Measurements from ENCODE around the gene CFAP100.

CFAP100 gene

GRCh38 chr3:126424039-126424717 is 29.5 kb downstream of the CFAP100 start:
- DNase-seq, result no peak

GRCh38 chr3:126424751-126425150 is 30.0 kb downstream of the CFAP100 start:
- DNase-seq, result no peak

GRCh38 chr3:126431103-126431534 is 36.4 kb downstream of the CFAP100 start:
- DNase-seq, result no peak

- DNase-seq, result no peak
Observed at GRCh38 chr3:126432361-126433104, 37.8 kb downstream of the CFAP100 start.

GRCh38 chr3:126433105-126433430 is 38.4 kb downstream of the CFAP100 start:
- no peak for DNase-seq

GRCh38 chr3:126433496-126434263 is 39.0 kb downstream of the CFAP100 start:
- DNase-seq, result no peak

GRCh38 chr3:126434264-126434590 is 39.5 kb downstream of the CFAP100 start:
- DNase-seq, result no peak

- no peak for DNase-seq
Observed at GRCh38 chr3:126434931-126435411, 40.3 kb downstream of the CFAP100 start.

- DNase-seq, result no peak
Observed at GRCh38 chr3:126435456-126436315, 41.0 kb downstream of the CFAP100 start.

- no peak for DNase-seq
Observed at GRCh38 chr3:126436826-126437717, 42.4 kb downstream of the CFAP100 start.

- DNase-seq, result no peak
Observed at GRCh38 chr3:126438186-126438585, 43.5 kb downstream of the CFAP100 start.

- no peak for DNase-seq
Observed at GRCh38 chr3:126438746-126439145, 44.0 kb downstream of the CFAP100 start.

GRCh38 chr3:126439346-126439967 is 44.7 kb downstream of the CFAP100 start:
- DNase-seq, result no peak

- no peak for DNase-seq
Observed at GRCh38 chr3:126439968-126440708, 45.4 kb downstream of the CFAP100 start.

GRCh38 chr3:126440709-126440995 is 45.9 kb downstream of the CFAP100 start:
- no peak for DNase-seq

GRCh38 chr3:126441256-126441880 is 46.7 kb downstream of the CFAP100 start:
- DNase-seq, result no peak

GRCh38 chr3:126442094-126442855 is 47.6 kb downstream of the CFAP100 start:
- no peak for DNase-seq

- no peak for DNase-seq
Observed at GRCh38 chr3:126442856-126443242, 48.1 kb downstream of the CFAP100 start.

- DNase-seq, result no peak
Observed at GRCh38 chr3:126445506-126445905, 50.8 kb downstream of the CFAP100 start.

- no peak for DNase-seq
Observed at GRCh38 chr3:126446301-126446700, 51.6 kb downstream of the CFAP100 start.

Data from DMS79 treated with DMSO at 0.1 percent for 48 hours (cell line).